ENCODE results near the gene KCNAB1.

KCNAB1 gene

GRCh38 chr3:156532730-156533129, 412.4 kb downstream of the KCNAB1 start:
- Histone ChIP-seq H3K27ac (ENCODE audit: low read depth, low read length) (no peak overlapping the region), H3K4me1 (ENCODE audit: insufficient read depth, low read length) (peaks cover 15% of the 10 kb centered on the region; the same call in 1 of the 2 replicates), H3K36me3 (ENCODE audit: insufficient read depth, low read length) (peaks cover 3% of the 10 kb centered on the region; the same call in 1 of the 2 replicates), H3K9me3 (ENCODE audit: insufficient read depth, low read depth, low read length) (no peaks in the 10 kb centered on the region), H3K27me3 (ENCODE audit: insufficient read depth, low read length) (no peaks in the 10 kb centered on the region), H3K4me3 (ENCODE audit: low read length) (no peak overlapping the region), H3K9ac (ENCODE audit: low read depth, low read length) (no peak overlapping the region)
- 47% methylated on average over 2 of the region's 3 CpGs for WGBS

- no peak overlapping the region for H3K4me3 ChIP-seq (ENCODE audit: low read length)
- no peaks in the 10 kb centered on the region for H3K27me3 ChIP-seq (ENCODE audit: insufficient read depth, low read length)
- H3K4me1 ChIP-seq (ENCODE audit: insufficient read depth, low read length): peaks cover 15% of the 10 kb centered on the region; the same call in 1 of the 2 replicates
- no peaks in the 10 kb centered on the region for H3K9me3 ChIP-seq (ENCODE audit: insufficient read depth, low read depth, low read length)
- H3K27ac ChIP-seq (ENCODE audit: low read depth, low read length): no peak overlapping the region
- H3K9ac ChIP-seq (ENCODE audit: low read depth, low read length): no peak overlapping the region
- 89% methylated on average over 4 of the region's 4 CpGs for WGBS
- H3K36me3 ChIP-seq (ENCODE audit: insufficient read depth, low read length): peaks cover 6% of the 10 kb centered on the region; the same call in 1 of the 2 replicates
Measured at GRCh38 chr3:156533205-156533604, 412.8 kb downstream of the KCNAB1 start.

DNA sequence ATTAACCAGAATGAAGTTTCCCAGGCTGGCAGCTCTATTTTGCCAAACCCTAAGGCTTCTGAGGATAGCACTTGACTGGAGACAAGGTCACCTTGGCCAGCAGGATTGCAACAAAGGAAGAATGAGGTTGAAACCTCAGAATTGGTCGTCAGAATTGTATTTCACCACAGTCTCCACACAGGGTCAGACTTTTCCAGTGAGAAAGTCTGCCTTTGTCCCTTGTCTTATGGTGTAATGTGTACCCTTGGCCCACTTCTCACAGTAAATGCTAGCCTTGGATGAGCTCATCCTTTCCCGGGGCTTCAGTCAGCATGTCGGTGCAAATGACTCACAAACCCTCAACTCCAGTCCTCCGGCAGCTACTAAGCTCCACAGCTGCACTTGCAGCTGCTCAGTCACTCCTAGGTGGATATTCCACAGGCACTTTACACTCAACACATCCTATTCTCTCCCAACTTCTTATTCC, 414.8 kb downstream of the KCNAB1 start:
- H3K4me3 ChIP-seq (ENCODE audit: low read length): no peak overlapping the region
- 53% methylated on average over 4 of the region's 4 CpGs for WGBS
- H3K36me3 ChIP-seq (ENCODE audit: insufficient read depth, low read length): peaks cover 24% of the 10 kb centered on the region
- no peak overlapping the region; the same call in 1 of the 2 replicates for H3K27ac ChIP-seq (ENCODE audit: low read depth, low read length)
- no peaks in the 10 kb centered on the region for H3K9me3 ChIP-seq (ENCODE audit: insufficient read depth, low read depth, low read length)
- H3K4me1 ChIP-seq (ENCODE audit: insufficient read depth, low read length): peaks cover 15% of the 10 kb centered on the region; the same call in 1 of the 2 replicates
- H3K27me3 ChIP-seq (ENCODE audit: insufficient read depth, low read length): no peaks in the 10 kb centered on the region
- no peak overlapping the region for H3K9ac ChIP-seq (ENCODE audit: low read depth, low read length)

- 99% methylated on average over 2 of the region's 2 CpGs for WGBS
- Histone ChIP-seq H3K4me1 (ENCODE audit: insufficient read depth, low read length) (peaks cover 15% of the 10 kb centered on the region; the same call in 1 of the 2 replicates), H3K4me3 (ENCODE audit: low read length) (no peak overlapping the region), H3K36me3 (ENCODE audit: insufficient read depth, low read length) (peaks cover 28% of the 10 kb centered on the region), H3K9ac (ENCODE audit: low read depth, low read length) (no peak overlapping the region), H3K27me3 (ENCODE audit: insufficient read depth, low read length) (no peaks in the 10 kb centered on the region), H3K27ac (ENCODE audit: low read depth, low read length) (no peak overlapping the region), H3K9me3 (ENCODE audit: insufficient read depth, low read depth, low read length) (no peaks in the 10 kb centered on the region)
Measured at GRCh38 chr3:156535798-156536197, 415.4 kb downstream of the KCNAB1 start.

GRCh38 chr3:156536524-156537316, 416.3 kb downstream of the KCNAB1 start:
- Histone ChIP-seq H3K9ac (ENCODE audit: low read depth, low read length) (no peak overlapping the region), H3K27me3 (ENCODE audit: insufficient read depth, low read length) (no peaks in the 10 kb centered on the region), H3K27ac (ENCODE audit: low read depth, low read length) (no peak overlapping the region), H3K36me3 (ENCODE audit: insufficient read depth, low read length) (peaks cover 37% of the 10 kb centered on the region), H3K4me3 (ENCODE audit: low read length) (no peak overlapping the region), H3K4me1 (ENCODE audit: insufficient read depth, low read length) (peaks cover 15% of the 10 kb centered on the region; the same call in 1 of the 2 replicates), H3K9me3 (ENCODE audit: insufficient read depth, low read depth, low read length) (no peaks in the 10 kb centered on the region)
- WGBS: 91% methylated on average over 4 of the region's 6 CpGs

DNA sequence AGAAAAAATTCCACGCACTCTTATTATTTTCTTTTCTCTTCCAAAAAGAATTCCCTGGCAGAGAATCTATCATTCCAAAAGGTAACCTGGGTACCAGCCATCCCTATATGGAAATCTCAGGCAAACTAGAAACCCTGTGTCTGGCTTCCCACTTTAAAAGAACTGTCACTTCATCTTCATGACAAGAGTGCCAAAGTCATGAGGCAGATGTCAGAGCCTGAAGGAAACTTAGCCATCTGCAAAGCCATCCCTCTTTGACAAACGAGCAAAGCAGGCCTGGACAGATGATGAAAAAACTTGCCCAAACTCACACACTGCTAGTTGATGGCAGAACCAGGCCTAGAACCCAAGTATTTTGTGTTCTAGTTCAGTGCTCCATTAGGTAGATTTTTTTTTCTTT, 418.7 kb downstream of the KCNAB1 start:
- Histone ChIP-seq H3K4me3 (ENCODE audit: low read length) (no peak overlapping the region), H3K27me3 (ENCODE audit: insufficient read depth, low read length) (no peaks in the 10 kb centered on the region), H3K27ac (ENCODE audit: low read depth, low read length) (no peak overlapping the region), H3K9ac (ENCODE audit: low read depth, low read length) (no peak overlapping the region), H3K4me1 (ENCODE audit: insufficient read depth, low read length) (peaks cover 12% of the 10 kb centered on the region; the same call in 1 of the 2 replicates), H3K9me3 (ENCODE audit: insufficient read depth, low read depth, low read length) (no peaks in the 10 kb centered on the region), H3K36me3 (ENCODE audit: insufficient read depth, low read length) (peaks cover 60% of the 10 kb centered on the region)
- 88% methylated on average over 2 of the region's 2 CpGs for WGBS

- no peak overlapping the region for H3K4me3 ChIP-seq (ENCODE audit: low read length)
- no peak overlapping the region for H3K9ac ChIP-seq (ENCODE audit: low read depth, low read length)
- WGBS: no CpG with 5 or more reads among the region's 1 CpG
- no peak overlapping the region for H3K27ac ChIP-seq (ENCODE audit: low read depth, low read length)
- peaks cover 68% of the 10 kb centered on the region for H3K36me3 ChIP-seq (ENCODE audit: insufficient read depth, low read length)
- H3K9me3 ChIP-seq (ENCODE audit: insufficient read depth, low read depth, low read length): no peaks in the 10 kb centered on the region
- peaks cover 12% of the 10 kb centered on the region; the same call in 1 of the 2 replicates for H3K4me1 ChIP-seq (ENCODE audit: insufficient read depth, low read length)
- H3K27me3 ChIP-seq (ENCODE audit: insufficient read depth, low read length): no peaks in the 10 kb centered on the region
Measured at GRCh38 chr3:156539802-156540201, 419.4 kb downstream of the KCNAB1 start.

- WGBS: 90% methylated on average over 4 of the region's 5 CpGs
- Histone ChIP-seq H3K27ac (ENCODE audit: low read depth, low read length) (no peak overlapping the region), H3K9ac (ENCODE audit: low read depth, low read length) (no peak overlapping the region), H3K27me3 (ENCODE audit: insufficient read depth, low read length) (no peaks in the 10 kb centered on the region), H3K36me3 (ENCODE audit: insufficient read depth, low read length) (peaks cover 93% of the 10 kb centered on the region), H3K4me1 (ENCODE audit: insufficient read depth, low read length) (no peaks in the 10 kb centered on the region), H3K9me3 (ENCODE audit: insufficient read depth, low read depth, low read length) (no peaks in the 10 kb centered on the region), H3K4me3 (ENCODE audit: low read length) (no peak overlapping the region)
Measured at GRCh38 chr3:156542101-156543042, 422.0 kb downstream of the KCNAB1 start.

- Histone ChIP-seq H3K4me3 (ENCODE audit: low read length) (no peak overlapping the region), H3K36me3 (ENCODE audit: insufficient read depth, low read length) (peaks cover 96% of the 10 kb centered on the region), H3K27me3 (ENCODE audit: insufficient read depth, low read length) (no peaks in the 10 kb centered on the region), H3K4me1 (ENCODE audit: insufficient read depth, low read length) (no peaks in the 10 kb centered on the region), H3K9ac (ENCODE audit: low read depth, low read length) (no peak overlapping the region), H3K9me3 (ENCODE audit: insufficient read depth, low read depth, low read length) (no peaks in the 10 kb centered on the region), H3K27ac (ENCODE audit: low read depth, low read length) (no peak overlapping the region)
- 94% methylated on average over 2 of the region's 2 CpGs for WGBS
Measured at GRCh38 chr3:156543043-156543555, 422.7 kb downstream of the KCNAB1 start.

GRCh38 chr3:156547637-156548036, 427.3 kb downstream of the KCNAB1 start:
- no peaks in the 10 kb centered on the region; the same call in 1 of the 2 replicates for H3K4me1 ChIP-seq (ENCODE audit: insufficient read depth, low read length)

More at GRCh38 chr3:156547637-156548036, 427.3 kb downstream of the KCNAB1 start:
- no peaks in the 10 kb centered on the region for H3K9me3 ChIP-seq (ENCODE audit: insufficient read depth, low read depth, low read length)
- H3K9ac ChIP-seq (ENCODE audit: low read depth, low read length): no peak overlapping the region
- no peak overlapping the region for H3K4me3 ChIP-seq (ENCODE audit: low read length)
- H3K27me3 ChIP-seq (ENCODE audit: insufficient read depth, low read length): no peaks in the 10 kb centered on the region
- H3K27ac ChIP-seq (ENCODE audit: low read depth, low read length): no peak overlapping the region
- 89% methylated on average over 1 of the region's 2 CpGs for WGBS
- peaks cover 100% of the 10 kb centered on the region for H3K36me3 ChIP-seq (ENCODE audit: insufficient read depth, low read length)
